A673 (cell line): ENCODE results near the gene MINDY2. TPM values are rescaled to one million over a fixed set of nuclear protein-coding genes. Genes with fewer than 3 reads are reported as not detected.

Experiments used
- BruUV-seq: library from RNA; stranded (reverse); fragments of 400-500 nt; replicated peaks from 2 replicates; lab custom pipeline; 2021; lab: Mats Ljungman, UMichigan
- CTCF ChIA-PET: fragments of 300-600 bp; sonication (Branson Sonifier 250); formaldehyde crosslinking; loops from one replicate; lab custom pipeline; 2022; ENCODE audit warnings: antibody characterized with exemption; lab: Charles Lee
- POLR2A ChIA-PET: fragments of 300-600 bp; sonication (Branson Sonifier 250); formaldehyde crosslinking; loops from one replicate; lab custom pipeline; 2022; ENCODE audit warnings: antibody characterized with exemption; ENCODE audit not compliant: low non-redundant PET; lab: Charles Lee
- DNase-seq: peaks from one replicate; pipeline ENCODE4 v3.0.0-alpha.2; 2015; ENCODE audit warnings: low spot score
- H3K27ac ChIP-seq: fragments of 200-600 bp; sonication (generic); 2 replicates; pipeline ENCODE4 v1.5.1; 2016; ENCODE audit warnings: mixed run types, low read depth, mild to moderate bottlenecking, mixed read lengths, antibody characterized with exemption, low read length; ENCODE audit not compliant: poor library complexity, severe bottlenecking
- H3K27me3 ChIP-seq: fragments of 200-600 bp; sonication (generic); replicated peaks from 2 replicates; pipeline ENCODE4 v1.6.1; 2017; ENCODE audit warnings: mixed run types, low read depth, mild to moderate bottlenecking, mixed read lengths, antibody characterized with exemption, low read length; ENCODE audit not compliant: insufficient read depth, poor library complexity
- H3K36me3 ChIP-seq: fragments of 200-600 bp; sonication (generic); 2 replicates; pipeline ENCODE4 v1.6.1; 2016; ENCODE audit warnings: mixed run types, mild to moderate bottlenecking, mixed read lengths, antibody characterized with exemption, low read length; ENCODE audit not compliant: insufficient read depth, poor library complexity, severe bottlenecking
- H3K4me1 ChIP-seq: fragments of 200-600 bp; sonication (generic); 2 replicates; pipeline ENCODE4 v1.6.1; 2017; ENCODE audit warnings: mixed run types, mild to moderate bottlenecking, mixed read lengths, antibody characterized with exemption, low read length; ENCODE audit not compliant: insufficient read depth, poor library complexity, severe bottlenecking
- H3K4me3 ChIP-seq: fragments of 200-600 bp; sonication (generic); 2 replicates; pipeline ENCODE4 v1.5.1; 2016; ENCODE audit warnings: low read depth, mixed run types, mild to moderate bottlenecking, mixed read lengths, low read length; ENCODE audit not compliant: poor library complexity, severe bottlenecking
- H3K9me3 ChIP-seq: fragments of 200-600 bp; sonication (generic); 2 replicates; pipeline ENCODE4 v1.6.1; 2016; ENCODE audit warnings: mixed run types, low read depth, mild to moderate bottlenecking, mixed read lengths, antibody characterized with exemption, low read length; ENCODE audit not compliant: poor library complexity, severe bottlenecking
- CTCF ChIP-seq: fragments of 300-800, 200-600 bp; sonication (generic); conservative IDR thresholded peaks from 2 replicates; pipeline ENCODE4 v1.5.1; 2017; ENCODE audit warnings: low read depth, mild to moderate bottlenecking, antibody characterized with exemption, low read length, moderate library complexity, mixed read lengths
- EZH2 ChIP-seq: fragments of 200-600 bp; sonication (generic); IDR thresholded peaks from 2 replicates; pipeline ENCODE4 v1.6.1; 2017; ENCODE audit warnings: borderline replicate concordance, low read depth, mild to moderate bottlenecking, mixed read lengths, antibody characterized with exemption, low read length; ENCODE audit not compliant: poor library complexity, severe bottlenecking
- intact Hi-C: fragments of 100-400 bp; cut with micrococcal nuclease; formaldehyde crosslinking; loops from one replicate; pipeline ENCODE4 v1.10.0; 2022; ENCODE audit not compliant: unreplicated experiment
- total RNA-seq: library from RNA; stranded (reverse); gene quantifications from 2 replicates; pipeline ENCODE4 v1.2.3, GENCODE V29; 2021

MINDY2 gene
- total RNA-seq, 1 experiment from 2014 or later, result 14.1 TPM

- POLR2A ChIA-PET, result no interaction called here
- no TSS peak for BruUV-seq
These were observed 4.3 kb downstream of the MINDY2 start for GRCh38 chr15:58775402-58775801.

GRCh38 chr15:58777107-58777506 is 6.0 kb downstream of the MINDY2 start:
- no TSS peak for BruUV-seq
- H3K4me3 ChIP-seq, result no peak overlapping the region
- no peaks in the 10 kb centered on the region for H3K27me3 ChIP-seq
- no peak for TF ChIP-seq CTCF
- TF ChIP-seq EZH2, result no peak
- no peaks in the 10 kb centered on the region for H3K9me3 ChIP-seq
- peaks cover 10% of the 10 kb centered on the region for H3K4me1 ChIP-seq
- ChIA-PET CTCF (no interaction called here), POLR2A (no interaction called here)
- H3K27ac ChIP-seq, result no peak overlapping the region
- intact Hi-C loops, result no loop called here
- no peak for DNase-seq
- H3K36me3 ChIP-seq, result no peaks in the 10 kb centered on the region

More at GRCh38 chr15:58775402-58775801, 4.3 kb downstream of the MINDY2 start:
- H3K9me3 ChIP-seq, result no peaks in the 10 kb centered on the region
- intact Hi-C loops, result no loop called here
- CTCF ChIA-PET, result interaction anchor here (0.7 kb wide), 1 partner anchor 336 kb away, joined by 8 read pairs; no protein-coding TSS in a partner anchor
- no peaks in the 10 kb centered on the region for H3K27me3 ChIP-seq
- DNase-seq, result no peak
- H3K4me1 ChIP-seq, result peaks cover 10% of the 10 kb centered on the region
- no peaks in the 10 kb centered on the region for H3K36me3 ChIP-seq
- no peak overlapping the region for H3K27ac ChIP-seq
- no peak overlapping the region for H3K4me3 ChIP-seq
- TF ChIP-seq EZH2 (no peak), CTCF (no peak)

GRCh38 chr15:58779554-58779953 is 8.5 kb downstream of the MINDY2 start:
- no peak for DNase-seq
- Histone ChIP-seq H3K4me1 (no peaks in the 10 kb centered on the region), H3K27me3 (no peaks in the 10 kb centered on the region), H3K36me3 (no peaks in the 10 kb centered on the region), H3K9me3 (no peaks in the 10 kb centered on the region), H3K4me3 (no peak overlapping the region), H3K27ac (no peak overlapping the region)
- intact Hi-C loops, result no loop called here
- no TSS peak for BruUV-seq
- TF ChIP-seq EZH2, result no peak
- TF ChIP-seq CTCF, result no peak
- CTCF ChIA-PET, result no interaction called here
- POLR2A ChIA-PET, result no interaction called here
